ENCODE measurements around the gene ACVR2B. TPM values are rescaled to one million over a fixed set of nuclear protein-coding genes. Genes with fewer than 3 reads are reported as not detected.

ACVR2B gene
- total RNA-seq, 1 donor from 2014 or later: 9.0 TPM

DNA sequence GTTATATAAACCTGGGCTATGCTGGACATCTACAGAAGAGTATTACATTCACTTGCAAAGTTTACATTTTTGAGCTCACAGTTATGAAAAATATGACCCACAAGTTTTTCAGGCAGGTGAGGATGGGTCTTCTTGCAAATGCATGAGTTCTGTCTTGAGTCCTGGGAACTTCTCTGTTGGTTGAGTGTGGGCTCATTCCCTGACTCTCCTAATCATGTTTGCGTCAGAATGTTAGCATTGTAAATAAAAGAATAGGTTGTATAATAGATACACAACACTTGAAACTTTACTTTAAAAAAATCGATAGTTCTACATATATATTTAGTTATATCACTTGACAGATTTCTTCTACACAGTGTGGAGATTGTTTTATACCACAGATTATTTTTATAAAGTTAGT lies 35.3 kb downstream of the ACVR2B start:
- no peak for DNase-seq

DNA sequence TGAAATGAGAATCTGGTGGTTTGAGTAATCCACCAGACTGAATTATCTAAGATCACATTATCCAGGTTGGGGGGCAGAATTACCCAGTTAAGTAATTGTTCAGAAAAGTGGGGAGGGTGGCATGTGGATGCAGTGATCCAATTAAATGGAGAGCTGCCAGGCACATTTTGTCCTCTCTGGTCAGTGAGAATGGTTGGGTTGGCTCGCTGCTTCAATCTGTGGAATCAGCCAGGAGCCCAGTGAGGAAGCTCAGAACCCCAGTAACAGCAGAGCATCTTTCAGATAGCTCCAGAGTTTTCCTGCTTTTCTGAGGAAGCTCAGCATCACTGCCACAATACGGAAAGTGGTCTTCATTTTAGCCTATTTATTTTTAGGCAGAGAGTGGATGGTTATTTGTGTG lies 36.1 kb downstream of the ACVR2B start:
- no peak for DNase-seq

GRCh38 chr3:38490281-38491030 lies 36.8 kb downstream of the ACVR2B start:
- DNase-seq: peak; percentile 33

DNA sequence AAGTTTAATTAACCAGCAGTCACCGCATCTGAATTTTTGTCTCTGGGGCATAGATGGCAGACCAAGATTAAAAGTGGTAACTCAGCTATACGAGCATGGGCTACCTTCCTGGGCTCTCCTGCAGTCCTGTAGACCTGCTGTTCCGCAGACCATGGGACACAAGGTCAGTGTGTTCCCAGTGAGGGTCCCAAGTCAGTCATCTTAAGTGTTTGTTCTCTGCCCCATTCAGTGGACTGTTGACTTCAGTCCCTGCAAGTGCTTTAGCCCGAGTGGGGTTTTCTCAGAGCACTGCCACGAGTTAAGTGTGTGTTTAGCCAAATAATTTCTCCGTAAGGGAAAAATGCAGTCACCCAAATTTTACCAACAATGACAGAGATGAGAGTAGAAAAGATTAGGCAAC lies 37.5 kb downstream of the ACVR2B start:
- no peak for DNase-seq

GRCh38 chr3:38493031-38493430 lies 39.3 kb downstream of the ACVR2B start:
- DNase-seq: no peak

- DNase-seq: peak; percentile 85
These were observed 42.6 kb downstream of the ACVR2B start, which contains the start of gene EXOG for GRCh38 chr3:38496131-38496910. Gene EXOG (plus strand): TSS chr3:38496340. CDS start chr3:38496368, 28 bp downstream.

- no peak for DNase-seq
These were observed 43.3 kb downstream of the ACVR2B start for GRCh38 chr3:38497031-38497430.

GRCh38 chr3:38500688-38501417 lies 47.2 kb downstream of the ACVR2B start:
- no peak for DNase-seq

- DNase-seq: no peak
These were observed 53.4 kb downstream of the ACVR2B start for GRCh38 chr3:38507120-38507519.

DNA sequence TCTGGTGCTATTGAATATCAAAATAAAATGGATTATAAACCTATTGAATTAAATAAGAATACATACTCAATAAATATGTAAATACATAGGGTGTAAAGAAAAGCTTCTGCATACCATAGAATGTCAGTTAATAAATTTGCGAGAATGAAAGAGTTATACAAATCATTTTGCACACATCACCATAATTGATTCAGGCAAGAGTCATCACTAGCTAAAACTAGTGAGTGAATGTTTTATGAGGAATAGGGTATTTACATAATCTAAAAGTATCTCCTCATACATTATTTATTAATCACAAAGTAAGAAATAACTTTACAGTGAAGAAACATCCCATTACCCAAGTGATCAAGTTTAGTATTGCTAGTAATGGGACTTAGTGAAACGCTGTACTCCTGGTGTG lies 56.0 kb downstream of the ACVR2B start:
- no peak for DNase-seq

DNA sequence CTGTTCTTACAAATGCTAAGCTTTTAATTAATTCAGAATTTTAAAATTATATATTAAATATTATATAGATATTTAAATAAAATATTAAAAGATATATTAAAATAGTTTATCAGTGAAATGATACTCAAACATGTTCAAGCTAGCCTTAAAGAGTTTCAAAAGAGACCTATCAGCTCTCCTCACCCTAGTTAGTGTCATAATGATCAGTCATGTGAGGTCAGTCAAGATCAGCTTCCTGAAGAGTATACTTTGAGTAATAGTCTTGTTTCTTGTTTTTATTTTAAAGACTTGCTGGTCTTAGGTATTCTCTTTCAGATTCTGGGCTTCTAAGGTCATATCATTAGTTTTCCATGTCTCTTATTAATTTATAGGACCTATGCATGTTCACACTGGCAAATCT lies 56.9 kb downstream of the ACVR2B start:
- no peak for DNase-seq

DNA sequence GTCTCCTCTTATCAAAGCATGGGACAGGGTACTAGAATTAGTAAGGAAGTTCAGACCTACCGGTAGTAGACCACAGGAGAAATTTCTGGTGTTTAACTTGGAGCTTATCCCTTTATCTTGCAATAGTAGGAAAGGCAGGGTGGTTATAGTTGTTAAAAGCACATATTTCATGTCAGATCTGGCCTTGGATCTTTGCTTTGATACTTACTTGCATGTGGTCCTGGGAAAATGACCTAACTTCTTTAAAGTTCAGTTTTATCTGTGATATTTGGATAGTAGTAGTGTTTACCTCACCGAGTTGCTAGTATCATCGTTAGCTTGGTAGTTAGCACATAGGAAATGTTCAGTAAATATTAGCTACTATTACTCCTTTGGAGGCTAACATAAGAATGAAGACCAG lies 57.9 kb downstream of the ACVR2B start:
- no peak for DNase-seq

GRCh38 chr3:38515367-38515766 lies 61.7 kb downstream of the ACVR2B start:
- no peak for DNase-seq

DNA sequence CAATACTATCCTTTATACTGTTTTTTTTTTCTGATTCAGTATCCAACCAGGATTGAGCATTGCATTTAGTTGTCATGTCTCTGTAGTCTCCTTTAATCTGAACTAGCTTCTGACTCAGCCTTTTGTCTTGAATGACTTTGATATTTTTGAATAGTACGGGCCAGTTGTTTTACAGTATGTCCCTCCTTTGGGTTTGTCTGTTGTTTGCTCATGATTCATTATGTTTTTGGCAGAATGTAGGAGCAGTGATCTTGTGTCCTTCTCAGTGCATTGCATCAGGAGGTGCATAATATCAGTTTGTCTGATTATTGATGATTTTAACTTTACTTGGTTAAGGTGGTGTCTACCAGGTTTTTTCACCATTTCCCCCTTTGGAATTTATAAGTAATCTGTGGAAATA lies 63.0 kb downstream of the ACVR2B start:
- no peak for DNase-seq

DNA sequence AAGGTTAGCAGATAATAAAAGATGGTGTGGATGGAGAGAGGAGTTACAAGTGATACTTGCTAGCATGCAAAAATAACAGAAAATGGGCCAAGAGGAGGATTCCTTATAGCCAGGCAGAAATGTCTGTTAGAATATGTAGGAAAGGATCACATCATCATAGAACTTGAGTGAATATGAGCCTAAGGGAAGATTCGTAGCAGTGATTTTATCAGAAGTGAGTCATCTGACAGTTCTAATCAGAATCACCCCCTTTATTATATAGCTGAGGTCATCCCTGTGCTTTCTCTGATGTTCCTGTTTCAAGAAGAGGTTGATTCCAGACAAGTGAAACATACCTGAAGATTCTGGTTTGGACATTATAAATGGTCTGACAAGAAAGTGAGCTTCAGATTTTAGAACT lies 65.3 kb downstream of the ACVR2B start:
- no peak for DNase-seq

DNA sequence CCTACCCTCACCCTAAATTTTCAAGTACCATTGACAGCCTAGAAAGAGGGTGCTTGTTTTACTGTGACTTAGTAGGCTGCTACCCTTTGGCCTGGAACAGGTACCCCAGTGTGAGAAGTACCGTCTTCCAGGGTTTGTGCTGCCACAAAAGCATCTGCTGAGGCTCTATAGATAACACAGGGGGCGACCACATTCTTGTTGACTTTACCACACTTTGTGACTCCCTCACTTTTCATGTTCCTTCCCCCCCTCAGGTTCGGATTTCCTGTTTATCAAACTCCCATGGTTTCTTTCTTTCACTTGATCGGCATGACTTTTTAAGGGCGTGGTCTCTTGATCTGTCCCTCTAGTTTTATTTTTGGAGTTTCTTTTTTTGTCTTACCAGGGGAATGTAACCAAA lies 66.0 kb downstream of the ACVR2B start:
- no peak for DNase-seq

DNA sequence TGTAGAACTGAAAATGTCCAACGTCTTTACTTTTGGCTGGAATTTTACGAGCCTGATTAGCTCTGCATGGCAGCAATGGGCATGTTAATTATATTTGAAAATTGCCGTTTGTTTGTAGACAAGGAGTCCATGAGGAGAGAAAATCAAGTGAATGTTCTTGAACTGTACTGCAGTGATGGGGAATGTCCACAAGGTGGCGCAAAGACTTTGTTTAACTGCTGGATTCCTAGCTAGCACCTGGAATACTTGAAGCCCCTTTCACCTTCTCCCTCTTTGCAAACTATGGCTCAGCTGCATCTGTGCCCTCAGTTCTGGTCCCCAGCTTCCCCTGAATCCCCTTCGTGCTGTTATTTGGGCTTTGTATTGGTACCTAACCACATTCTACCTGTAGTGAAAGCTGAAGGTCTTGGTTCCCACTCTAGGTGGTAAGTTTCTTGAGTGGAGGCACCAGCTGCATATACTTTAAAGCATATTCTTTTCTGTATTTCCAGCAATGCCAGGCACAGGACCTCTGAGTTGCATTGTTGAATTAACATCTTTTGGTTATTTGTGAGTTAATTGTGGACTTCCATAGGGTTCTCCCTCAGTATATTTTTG lies 67.8 kb downstream of the ACVR2B start:
- peak; percentile 47 for DNase-seq

- DNase-seq: no peak
These were observed 68.3 kb downstream of the ACVR2B start for GRCh38 chr3:38522002-38522401.

DNA sequence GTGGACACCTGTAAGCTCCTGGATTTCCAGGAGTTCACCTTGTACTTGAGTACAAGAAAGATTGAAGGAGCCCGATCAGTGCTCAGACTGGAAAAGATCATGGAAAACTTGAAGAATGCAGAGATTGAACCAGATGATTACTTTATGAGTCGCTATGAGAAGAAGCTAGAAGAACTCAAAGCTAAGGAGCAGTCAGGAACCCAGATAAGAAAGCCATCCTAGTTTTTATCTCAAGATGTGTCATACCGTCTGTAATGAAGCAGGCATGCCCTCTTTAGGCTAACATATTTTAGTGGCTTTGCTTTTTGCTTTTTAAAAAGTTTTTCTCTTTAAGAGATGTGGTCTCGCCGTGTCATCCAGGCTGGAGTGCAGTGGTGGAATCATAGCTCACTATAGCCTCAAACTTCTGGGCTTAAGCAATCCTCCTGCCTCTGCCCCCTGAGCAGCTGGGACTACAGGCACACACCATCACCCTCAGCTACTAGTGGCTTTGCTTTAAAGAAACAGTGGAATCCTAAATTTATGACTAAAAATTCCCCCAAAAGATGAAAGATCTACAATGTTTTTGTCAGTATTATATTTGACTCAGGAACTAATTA lies 70.5 kb downstream of the ACVR2B start:
- DNase-seq: no peak

DNA sequence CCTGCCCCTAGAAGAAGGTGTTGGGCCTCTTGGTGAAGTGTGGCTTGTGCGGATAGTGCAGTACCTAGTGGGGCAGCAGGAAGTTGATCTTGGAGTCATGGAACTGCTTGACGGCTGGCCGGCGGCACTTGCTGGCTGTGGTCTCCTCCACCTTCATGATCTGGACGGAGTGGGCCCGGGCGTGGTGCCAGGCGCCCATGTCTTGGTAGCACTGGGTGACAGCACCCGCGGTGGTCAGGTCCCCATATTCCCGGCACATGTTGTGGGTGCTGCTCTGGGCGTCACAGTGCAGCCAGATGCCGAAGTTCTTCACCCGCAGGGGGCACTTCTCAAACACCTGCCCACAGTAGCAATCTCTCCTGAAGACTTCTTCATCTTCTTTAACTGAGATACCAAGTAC lies 73.1 kb downstream of the ACVR2B start:
- DNase-seq: no peak

GRCh38 chr3:38528457-38528856 lies 74.8 kb downstream of the ACVR2B start:
- no peak for DNase-seq

DNA sequence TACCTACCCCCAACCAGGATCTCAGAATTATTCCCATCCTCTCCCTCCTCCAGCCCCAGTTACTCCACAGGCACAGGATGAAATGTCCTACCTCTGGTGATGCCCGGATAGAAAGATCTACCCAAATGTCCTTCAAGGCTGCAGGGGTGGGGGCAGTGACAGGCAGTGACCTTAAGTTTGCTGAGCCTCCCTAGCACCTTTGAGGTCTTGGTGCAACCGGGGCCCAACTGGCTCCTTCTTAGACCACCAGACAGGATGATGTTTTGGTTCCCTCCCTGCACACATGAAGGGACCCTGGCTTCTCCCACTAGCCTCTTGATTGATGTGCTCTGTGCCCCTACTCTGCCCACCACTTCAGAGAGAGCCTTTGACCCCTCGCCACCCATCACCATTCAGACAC lies 78.8 kb downstream of the ACVR2B start:
- no peak for DNase-seq

Data from skin of body (tissue), 2 donors.